ENCODE data around the gene MTCL1. TPM values are rescaled to one million over a fixed set of nuclear protein-coding genes. Genes with fewer than 3 reads are reported as not detected.

MTCL1 gene
- total RNA-seq, 2 donors from 2014 or later = 4.3 to 4.7 TPM

- intact Hi-C loops (cut with DNase I) = no loop called here
- no peak for ATAC-seq
Observed at GRCh38 chr18:8685141-8685913, 20.0 kb upstream of the MTCL1 start.

GRCh38 chr18:8685914-8686216 lies 19.5 kb upstream of the MTCL1 start:
- ATAC-seq = no peak
- intact Hi-C loops (cut with DNase I) = no loop called here

More at GRCh38 chr18:8685141-8685913, 20.0 kb upstream of the MTCL1 start:
- no peak for DNase-seq

GRCh38 chr18:8686611-8687010 lies 18.7 kb upstream of the MTCL1 start:
- intact Hi-C loops (cut with DNase I) = no loop called here
- ATAC-seq (no peak), DNase-seq (no peak)

More at GRCh38 chr18:8685914-8686216, 19.5 kb upstream of the MTCL1 start:
- no peak for DNase-seq

- intact Hi-C loops (cut with DNase I) = no loop called here
- ATAC-seq = no peak
- DNase-seq = no peak
Observed at GRCh38 chr18:8688216-8688800, 17.0 kb upstream of the MTCL1 start.

GRCh38 chr18:8688816-8689215 lies 16.5 kb upstream of the MTCL1 start:
- no peak for ATAC-seq
- DNase-seq = no peak
- intact Hi-C loops (cut with DNase I) = no loop called here

GRCh38 chr18:8689517-8689916 lies 15.8 kb upstream of the MTCL1 start:
- intact Hi-C loops (cut with DNase I) = no loop called here
- no peak for ATAC-seq
- DNase-seq = no peak

- DNase-seq (no peak), ATAC-seq (no peak)
- intact Hi-C loops (cut with DNase I) = loop anchor here in 1 of 2 donors (10.0 kb wide), 1 partner anchor 290 kb away; no protein-coding TSS in a partner anchor
Observed at GRCh38 chr18:8694891-8695290, 10.5 kb upstream of the MTCL1 start.

GRCh38 chr18:8695932-8696517 lies 9.3 kb upstream of the MTCL1 start:
- no peak for DNase-seq
- no peak for ATAC-seq
- intact Hi-C loops (cut with DNase I) = loop anchor here (1.0 to 10.0 kb wide), 2 partner anchors 289 to 292 kb away; no protein-coding TSS in a partner anchor

GRCh38 chr18:8696749-8697211 lies 8.6 kb upstream of the MTCL1 start:
- intact Hi-C loops (cut with DNase I) = loop anchor here (1.0 to 10.0 kb wide), 2 partner anchors 288 to 292 kb away; no protein-coding TSS in a partner anchor
- DNase-seq (peak; percentile 75), ATAC-seq (peak; percentile 76 to 93)

GRCh38 chr18:8699126-8699525 lies 6.2 kb upstream of the MTCL1 start:
- intact Hi-C loops (cut with DNase I) = loop anchor here in 1 of 2 donors (10.0 kb wide), 1 partner anchor 286 kb away; no protein-coding TSS in a partner anchor
- no peak for DNase-seq
- no peak for ATAC-seq

- DNase-seq = no peak
- ATAC-seq = no peak
- intact Hi-C loops (cut with DNase I) = loop anchor here in 1 of 2 donors (10.0 kb wide), 1 partner anchor 285 kb away; no protein-coding TSS in a partner anchor
Observed at GRCh38 chr18:8699948-8700347, 5.4 kb upstream of the MTCL1 start.

- ATAC-seq = no peak
- intact Hi-C loops (cut with DNase I) = no loop called here
Observed at GRCh38 chr18:8701546-8702118, 3.7 kb upstream of the MTCL1 start.

GRCh38 chr18:8702668-8703067 lies 2.7 kb upstream of the MTCL1 start:
- DNase-seq (no peak), ATAC-seq (no peak)
- intact Hi-C loops (cut with DNase I) = no loop called here

More at GRCh38 chr18:8701546-8702118, 3.7 kb upstream of the MTCL1 start:
- no peak for DNase-seq

GRCh38 chr18:8703092-8703709 lies 2.2 kb upstream of the MTCL1 start:
- intact Hi-C loops (cut with DNase I) = no loop called here
- DNase-seq = no peak
- no peak for ATAC-seq

GRCh38 chr18:8703781-8704301 lies 1.5 kb upstream of the MTCL1 start:
- ATAC-seq = no peak
- no peak for DNase-seq
- intact Hi-C loops (cut with DNase I) = no loop called here

- peak; percentile 96 to 97 for ATAC-seq
- intact Hi-C loops (cut with DNase I) = no loop called here
- DNase-seq = peak; percentile 91
Observed at GRCh38 chr18:8704361-8705237, 757 bp upstream of the MTCL1 start.

- peak; percentile 48 for DNase-seq
- intact Hi-C loops (cut with DNase I) = no loop called here
- ATAC-seq = peak in 1 of 2 donors; percentile 4
Observed at GRCh38 chr18:8705961-8706790, 820 bp downstream of the MTCL1 start.

Data from left cardiac atrium (tissue), 4 donors.